GM18502 (cell line): ENCODE data around the gene IL6ST.

Experiments used
- ATAC-seq: cut with Tn5 transposase; IDR thresholded peaks from one replicate; pipeline ENCODE4 v1.9.1; 2021; ENCODE audit warnings: mild to moderate bottlenecking; ENCODE audit not compliant: unreplicated experiment, poor library complexity

IL6ST gene

GRCh38 chr5:55900068-55900467 is 94.7 kb downstream of the IL6ST start:
- no peak for ATAC-seq

- no peak for ATAC-seq
Measured at GRCh38 chr5:55899344-55899743, 95.4 kb downstream of the IL6ST start.

- no peak for ATAC-seq
Measured at GRCh38 chr5:55897905-55898304, 96.9 kb downstream of the IL6ST start.

- no peak for ATAC-seq
Measured at GRCh38 chr5:55897206-55897894, 97.4 kb downstream of the IL6ST start.

GRCh38 chr5:55896663-55897062 is 98.1 kb downstream of the IL6ST start:
- no peak for ATAC-seq

DNA sequence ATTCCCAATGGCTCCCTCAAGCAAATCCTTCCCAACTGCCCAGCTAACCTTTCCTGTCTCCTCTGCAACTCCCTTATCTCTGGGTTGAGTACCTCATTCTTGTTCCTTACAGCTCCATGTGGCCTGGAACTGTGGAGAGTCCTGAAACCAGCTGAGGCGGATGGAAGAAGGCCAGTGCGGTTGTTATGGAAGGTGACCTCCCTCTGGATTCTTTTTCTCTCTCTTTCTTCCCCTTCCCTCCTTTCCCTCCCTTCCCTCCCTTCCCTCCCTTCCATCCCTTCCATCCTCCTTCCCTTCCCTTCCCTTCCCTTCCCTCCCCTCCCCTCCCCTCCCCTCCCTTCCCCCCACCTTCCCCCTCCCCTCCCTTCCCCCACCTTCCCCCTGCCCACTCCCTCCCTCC is 98.5 kb downstream of the IL6ST start:
- ATAC-seq: no peak

DNA sequence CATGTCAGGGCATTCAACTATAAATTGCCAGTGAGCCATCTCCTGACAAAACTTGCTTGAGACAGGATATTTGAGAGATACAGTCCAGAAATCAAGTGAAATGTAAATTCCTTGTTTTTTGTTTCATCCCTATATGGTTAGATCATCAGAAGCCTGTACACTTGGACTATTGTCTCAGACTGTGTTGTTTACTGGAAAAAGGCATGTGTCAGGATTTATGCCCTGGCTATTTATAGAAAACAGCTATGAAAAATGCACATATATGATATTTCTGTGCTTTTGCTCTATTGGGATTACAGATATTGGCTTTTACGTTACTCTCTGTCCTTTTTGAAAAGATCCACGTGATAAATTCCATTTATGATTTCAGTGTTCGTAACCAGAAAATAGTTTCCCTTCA is 99.4 kb downstream of the IL6ST start:
- ATAC-seq: no peak

DNA sequence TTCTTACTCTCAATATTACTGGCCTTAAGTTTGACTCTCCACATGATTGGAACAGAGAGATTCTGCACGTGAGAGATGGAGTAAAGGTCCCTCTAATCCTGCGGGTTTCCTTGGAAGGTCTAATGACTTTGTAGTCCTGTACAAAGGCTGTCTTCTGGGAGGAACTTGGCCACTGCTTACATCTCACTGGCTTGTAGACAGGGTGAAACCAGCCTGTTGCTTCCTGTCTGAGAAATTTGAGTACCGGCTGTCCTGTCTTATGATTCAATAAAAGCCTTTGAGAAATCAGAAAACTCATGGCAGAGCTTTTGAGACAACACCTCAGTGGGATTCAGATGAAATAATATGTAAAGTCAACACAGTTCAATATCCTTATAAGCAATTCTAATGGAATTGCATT is 100.6 kb downstream of the IL6ST start:
- ATAC-seq: no peak

GRCh38 chr5:55892479-55892878 is 102.3 kb downstream of the IL6ST start:
- no peak for ATAC-seq

- no peak for ATAC-seq
Measured at GRCh38 chr5:55888205-55888604, 106.6 kb downstream of the IL6ST start.

DNA sequence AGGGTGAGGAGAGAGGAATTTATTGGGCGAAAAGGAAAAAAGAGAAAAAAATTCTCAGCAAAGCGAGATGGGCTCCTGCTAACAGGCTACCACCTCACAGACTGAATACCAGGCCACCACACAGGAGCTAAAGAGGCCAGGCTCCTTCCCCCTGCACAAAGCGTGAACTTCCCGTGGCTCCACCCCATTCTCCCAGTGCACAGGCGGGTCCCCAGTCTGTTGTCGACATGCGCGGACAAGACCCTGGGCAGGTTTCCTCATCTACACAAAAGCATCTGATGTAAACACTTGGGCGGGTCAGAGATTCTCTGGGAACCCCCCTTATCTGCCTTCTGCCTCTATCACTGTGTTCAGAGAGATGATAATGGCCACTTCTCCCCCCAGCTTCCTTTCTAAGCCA is 109.4 kb downstream of the IL6ST start:
- no peak for ATAC-seq
